Kidney epithelial cell (primary cell): Measurements from ENCODE around the gene CPB2. TPM values are rescaled to one million over a fixed set of nuclear protein-coding genes. Genes with fewer than 3 reads are reported as not detected.

Source experiments
- DNase-seq: peaks from one replicate; pipeline ENCODE4 v3.0.0-alpha.2; 2010; ENCODE audit warnings: low read depth
- H3K27me3 ChIP-seq: 2 replicates; pipeline ENCODE4 v1.6.0; 2011; ENCODE audit warnings: low read length; ENCODE audit not compliant: control insufficient read depth, insufficient read depth
- H3K36me3 ChIP-seq: 2 replicates; pipeline ENCODE4 v1.5.1; 2011; ENCODE audit warnings: low read length; ENCODE audit not compliant: control insufficient read depth, insufficient read depth
- H3K4me3 ChIP-seq: 2 replicates; pipeline ENCODE4 v1.5.1; 2011; ENCODE audit warnings: low read depth, mild to moderate bottlenecking, control low read depth, low read length
- CTCF ChIP-seq: IDR thresholded peaks from 2 replicates; pipeline ENCODE4 v1.5.1; 2011; ENCODE audit warnings: mild to moderate bottlenecking, moderate library complexity, low read length, control low read depth, inconsistent platforms; ENCODE audit not compliant: insufficient read depth, poor library complexity, severe bottlenecking
- total RNA-seq: library from RNA; depleted of rRNA; stranded (reverse); fragments of >200 nt; gene quantifications from 2 replicates; pipeline ENCODE4 v1.2.3, GENCODE V29; 2015

Gene CPB2
- total RNA-seq, 1 donor from 2014 or later: not detected

DNA sequence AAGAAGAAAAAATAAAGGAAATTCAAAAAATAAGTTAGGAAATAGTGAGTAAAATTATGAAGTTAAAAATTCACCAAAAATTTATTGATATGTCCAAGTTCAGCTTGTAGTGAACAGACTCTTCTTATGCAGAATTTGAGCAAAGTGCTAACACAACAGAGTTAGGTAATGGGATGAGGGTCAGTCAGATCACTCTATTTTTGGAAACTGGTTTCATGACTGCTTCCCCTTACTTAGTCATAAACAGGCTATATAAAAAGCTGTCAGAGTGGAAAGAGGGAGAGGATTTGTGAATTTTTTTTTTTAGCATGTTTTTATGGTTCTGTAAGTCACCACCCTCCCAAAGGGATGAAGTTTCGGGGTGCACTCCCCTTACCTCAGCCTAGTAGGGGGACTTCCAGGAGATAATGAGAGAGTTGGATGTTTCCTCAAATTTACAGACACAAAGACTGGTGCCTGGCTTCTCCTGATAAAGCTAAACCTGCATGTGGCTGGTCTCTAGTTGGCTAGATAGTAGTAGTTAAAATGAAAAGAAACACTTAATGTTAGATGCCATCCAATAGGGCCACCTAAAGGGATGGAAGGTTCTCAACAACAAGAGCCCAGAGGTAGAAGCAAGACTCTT, 4.5 kb downstream of the CPB2 start:
- no peak for TF ChIP-seq CTCF
- H3K4me3 ChIP-seq: no peak overlapping the region
- DNase-seq: no peak
- no peaks in the 10 kb centered on the region for H3K27me3 ChIP-seq
- no peaks in the 10 kb centered on the region for H3K36me3 ChIP-seq

DNA sequence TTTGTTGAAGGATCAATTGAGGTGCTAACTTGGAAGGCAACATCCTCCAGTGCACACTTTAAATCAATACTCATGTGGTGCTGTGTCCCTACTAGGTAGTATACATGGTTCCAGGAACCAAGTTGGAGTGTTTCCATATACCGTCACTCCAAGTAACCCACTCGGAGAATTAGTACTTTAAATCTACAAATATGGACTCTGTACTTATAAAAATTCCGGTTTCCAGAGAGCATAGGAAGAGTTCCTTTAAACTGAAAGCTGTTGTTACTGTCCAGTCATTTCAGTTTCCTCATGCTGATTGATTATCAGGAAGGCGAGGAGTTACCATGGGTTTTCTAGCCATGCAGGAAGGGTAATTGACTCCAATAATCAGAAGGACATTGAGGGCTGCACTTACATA, 7.2 kb downstream of the CPB2 start:
- no peaks in the 10 kb centered on the region for H3K27me3 ChIP-seq
- DNase-seq: no peak

DNA sequence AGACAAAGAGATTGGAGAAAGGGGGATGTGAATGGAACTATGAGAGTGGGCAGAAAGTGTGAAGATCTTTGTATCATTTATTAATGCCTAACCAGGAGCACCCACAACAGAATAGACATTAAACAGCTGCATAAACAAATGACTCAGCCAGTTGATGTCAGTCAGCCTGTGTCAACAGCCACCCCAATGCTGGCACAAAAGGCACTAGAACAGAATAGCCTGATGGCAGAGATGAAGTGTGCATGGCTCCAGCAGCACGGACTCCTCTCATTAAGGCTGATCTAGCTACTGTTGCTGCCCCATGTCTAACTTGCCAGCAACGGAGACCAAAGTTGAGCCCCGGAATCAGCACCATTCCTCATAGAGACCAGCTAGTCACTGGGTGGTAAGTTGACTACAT, 7.8 kb downstream of the CPB2 start:
- no peak overlapping the region for H3K4me3 ChIP-seq
- H3K27me3 ChIP-seq: no peaks in the 10 kb centered on the region
- no peak for DNase-seq
- no peaks in the 10 kb centered on the region for H3K36me3 ChIP-seq
- TF ChIP-seq CTCF: no peak

More for the DNA sequence above, 7.2 kb downstream of the CPB2 start:
- no peak for TF ChIP-seq CTCF
- H3K4me3 ChIP-seq: no peak overlapping the region
- H3K36me3 ChIP-seq: no peaks in the 10 kb centered on the region

GRCh38 chr13:46094478-46094877, 10.4 kb downstream of the CPB2 start:
- Histone ChIP-seq H3K4me3 (no peak overlapping the region), H3K36me3 (no peaks in the 10 kb centered on the region), H3K27me3 (no peaks in the 10 kb centered on the region)
- no peak for DNase-seq
- no peak for TF ChIP-seq CTCF

GRCh38 chr13:46088821-46089562, 15.8 kb downstream of the CPB2 start:
- TF ChIP-seq CTCF: no peak
- H3K36me3 ChIP-seq: no peaks in the 10 kb centered on the region
- no peak overlapping the region for H3K4me3 ChIP-seq
- H3K27me3 ChIP-seq: no peaks in the 10 kb centered on the region
- DNase-seq: no peak
